ENCODE measurements around the gene CAVIN1. TPM values are rescaled to one million over a fixed set of nuclear protein-coding genes. Genes with fewer than 3 reads are reported as not detected.
A peak's percentile ranks its signal among the peaks of the same experiment; 100 is the strongest.
"Not testable (repeated sequence)": the region's sequence is repeated elsewhere in the genome, so short reads cannot be mapped to it uniquely, and the experiment has no call there.

CAVIN1 gene, protein sequence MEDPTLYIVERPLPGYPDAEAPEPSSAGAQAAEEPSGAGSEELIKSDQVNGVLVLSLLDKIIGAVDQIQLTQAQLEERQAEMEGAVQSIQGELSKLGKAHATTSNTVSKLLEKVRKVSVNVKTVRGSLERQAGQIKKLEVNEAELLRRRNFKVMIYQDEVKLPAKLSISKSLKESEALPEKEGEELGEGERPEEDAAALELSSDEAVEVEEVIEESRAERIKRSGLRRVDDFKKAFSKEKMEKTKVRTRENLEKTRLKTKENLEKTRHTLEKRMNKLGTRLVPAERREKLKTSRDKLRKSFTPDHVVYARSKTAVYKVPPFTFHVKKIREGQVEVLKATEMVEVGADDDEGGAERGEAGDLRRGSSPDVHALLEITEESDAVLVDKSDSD
- total RNA-seq, result 1 to 10 TPM in 1 of 2 donors, under 1 TPM in 1; 0.11 to 9.4 TPM

DNA sequence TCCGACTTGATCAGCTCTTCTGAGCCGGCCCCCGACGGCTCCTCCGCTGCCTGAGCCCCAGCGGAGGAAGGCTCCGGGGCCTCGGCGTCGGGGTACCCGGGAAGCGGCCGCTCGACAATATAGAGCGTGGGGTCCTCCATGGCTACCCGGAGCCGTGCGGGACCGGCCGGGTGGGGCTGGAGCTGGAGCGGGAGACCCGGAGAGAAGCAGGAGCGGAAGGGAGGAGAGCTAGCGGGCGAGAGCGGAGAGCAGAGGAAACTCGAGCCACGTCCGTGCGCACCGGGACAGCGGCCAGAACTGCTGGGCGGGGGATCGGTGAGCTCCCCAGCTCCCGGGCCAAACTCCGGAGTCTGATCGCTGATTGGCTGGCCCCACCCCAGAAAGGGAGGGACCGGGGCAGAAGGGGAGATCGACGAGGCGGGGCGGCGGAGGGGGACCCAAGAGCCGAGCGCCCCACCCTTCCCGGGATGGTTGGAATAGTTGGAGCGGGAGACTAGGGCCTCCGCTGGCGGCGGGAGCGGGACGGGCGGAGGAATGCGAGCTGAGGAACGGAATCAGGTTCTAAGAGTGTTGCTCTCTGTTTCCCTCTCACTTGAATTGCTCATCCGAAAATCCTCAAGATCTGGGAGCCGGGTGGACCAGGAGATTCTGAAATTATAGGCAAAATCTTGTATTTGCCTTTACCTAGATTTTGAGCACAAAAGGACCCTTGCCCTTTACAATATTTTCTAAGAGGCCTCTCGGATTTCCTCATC, at the start of gene CAVIN1:
Gene CAVIN1, minus strand, starts transcription at position 299 of the 755 bp plus-strand sequence. Its CDS starts 159 bp downstream, at position 140.
- DNase-seq (ENCODE audit: low spot score in 2 of 2) (peak in 1 of 2 donors; percentile 51), ATAC-seq (peak; percentile 35 to 77)
- no peaks in the 10 kb centered on the region for H3K9me3 Mint-ChIP-seq
- no peak within 1 kb of the TSS for H3K27ac Mint-ChIP-seq
- H3K36me3 Mint-ChIP-seq, result no peaks in the 10 kb centered on the region

DNA sequence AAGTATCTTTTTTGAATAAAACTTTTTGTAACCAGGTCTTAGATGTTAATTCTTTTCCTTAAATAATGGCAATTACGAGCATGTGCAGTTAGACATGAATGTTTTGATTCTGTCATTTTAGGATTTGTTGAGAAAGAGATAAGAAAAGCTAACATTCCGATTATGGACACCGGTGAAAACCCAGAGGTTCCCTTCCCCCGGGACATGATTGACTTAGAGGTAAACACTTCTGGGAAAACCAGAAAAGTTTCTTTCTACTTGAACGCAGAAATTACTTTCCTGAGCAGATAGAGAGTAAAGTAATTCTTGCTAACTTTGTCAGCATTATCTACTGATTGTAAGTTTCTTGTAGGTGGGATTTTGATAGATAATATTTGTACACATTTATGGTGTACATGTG, 44.8 kb upstream of the CAVIN1 start:
- H3K36me3 Mint-ChIP-seq, result no peaks in the 10 kb centered on the region
- H3K9me3 Mint-ChIP-seq, result no peaks in the 10 kb centered on the region
- no peak overlapping the region for H3K27ac Mint-ChIP-seq
- DNase-seq (ENCODE audit: low spot score in 2 of 2), result no peak
- ATAC-seq, result no peak

DNA sequence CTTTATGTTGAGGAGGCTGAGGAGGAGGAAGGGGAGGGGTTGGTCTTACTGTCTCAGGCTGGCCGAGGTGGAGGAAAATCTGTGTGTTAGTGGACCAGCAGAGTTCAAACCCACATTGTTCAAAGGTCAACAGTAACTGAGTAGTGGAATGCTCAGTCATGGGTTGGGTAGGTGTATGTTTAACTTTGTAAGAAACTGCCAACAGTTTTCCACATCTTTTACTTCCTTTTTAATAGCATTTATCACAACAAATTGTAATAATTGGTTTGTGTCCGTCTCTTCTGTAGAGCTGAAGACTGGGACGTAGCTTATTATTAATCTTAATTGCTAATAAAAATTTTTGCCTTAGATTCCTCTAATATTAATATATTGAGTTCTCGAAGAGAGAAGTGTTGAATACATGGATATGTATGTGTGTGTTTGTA, 40.9 kb upstream of the CAVIN1 start:
- Mint-ChIP-seq H3K36me3 (peaks cover 0 to 2% of the 10 kb centered on the region in 2 donors), H3K9me3 (no peaks in the 10 kb centered on the region), H3K27ac (no peak overlapping the region)
- DNase-seq (ENCODE audit: low spot score in 2 of 2), result no peak
- ATAC-seq, result no peak

DNA sequence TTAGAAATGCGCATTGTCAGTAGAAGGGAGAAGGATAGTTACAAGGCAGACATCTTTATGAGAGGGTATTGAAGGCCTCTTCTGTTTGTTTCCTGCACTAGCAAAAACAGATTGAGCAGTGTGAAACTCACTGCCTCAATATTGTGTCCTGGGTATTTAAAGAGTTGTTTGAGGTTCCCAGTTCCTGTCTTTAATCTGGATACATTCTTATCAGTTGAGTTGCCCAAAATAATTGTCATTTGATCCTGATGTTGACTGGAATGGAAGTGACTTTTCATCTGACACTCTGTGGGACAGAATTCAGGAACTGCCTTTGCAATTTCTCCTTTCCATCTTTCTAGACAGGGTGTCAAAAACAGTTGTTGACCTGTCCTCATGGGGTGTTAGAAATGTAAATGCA, 37.3 kb upstream of the CAVIN1 start:
- DNase-seq (ENCODE audit: low spot score in 2 of 2) (no peak), ATAC-seq (no peak)
- Mint-ChIP-seq H3K36me3 (peaks cover 0 to 5% of the 10 kb centered on the region in 2 donors), H3K27ac (no peak overlapping the region), H3K9me3 (no peaks in the 10 kb centered on the region)

DNA sequence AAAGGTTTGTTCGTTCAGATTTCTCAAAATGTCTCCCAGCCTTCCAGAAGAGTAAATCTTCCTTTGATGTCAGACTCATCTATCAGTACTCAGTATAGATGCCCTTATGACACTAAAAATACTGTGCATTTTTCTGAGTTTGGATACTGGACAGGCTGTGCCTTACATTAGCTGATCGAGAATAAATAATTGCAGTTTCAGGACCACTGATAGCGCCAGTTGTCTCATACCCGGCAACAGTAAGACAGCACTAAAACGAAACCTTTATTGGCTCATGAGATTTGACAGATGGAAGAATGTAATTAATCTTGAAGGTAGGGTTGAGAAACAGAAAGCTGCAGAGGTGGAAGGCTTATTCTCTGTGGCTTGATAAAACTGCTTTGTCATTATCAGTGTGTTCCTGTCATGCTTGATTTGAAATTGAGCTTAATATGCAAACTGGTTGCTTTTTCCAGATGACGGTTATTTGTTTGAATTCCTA, 36.8 kb upstream of the CAVIN1 start:
- H3K27ac Mint-ChIP-seq, result peak overlapping the region in 1 of 2 donors; percentile 98
- DNase-seq (ENCODE audit: low spot score in 2 of 2), result peak in 1 of 2 donors; percentile 20

DNA sequence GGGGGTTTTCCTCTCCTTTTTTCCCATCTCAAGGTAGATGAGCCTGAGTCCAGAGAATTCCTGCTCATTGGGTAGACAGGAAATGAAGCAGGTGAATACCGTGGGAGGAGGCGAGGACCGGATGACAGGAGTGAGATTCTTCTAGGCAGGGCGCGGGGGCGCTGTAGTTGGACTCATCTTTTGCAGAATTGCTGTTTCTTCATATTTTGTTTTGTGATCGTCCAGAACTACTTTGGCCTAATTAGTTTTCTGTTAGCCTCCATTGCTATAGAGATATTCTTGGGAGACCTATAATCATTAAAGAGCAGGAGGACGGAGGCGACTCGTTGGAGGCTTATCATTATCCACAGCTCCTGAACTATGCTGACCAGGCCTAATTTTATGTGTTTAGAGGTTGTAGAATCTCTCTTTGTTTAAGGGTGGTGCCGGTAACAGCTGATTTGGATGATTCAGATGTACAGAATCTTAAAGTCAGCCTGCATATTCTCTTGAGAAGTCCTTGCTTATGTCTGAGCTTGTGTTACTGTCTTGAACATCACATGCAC, 36.3 kb upstream of the CAVIN1 start:
- Mint-ChIP-seq H3K27ac (peak overlapping the region; percentile 95 to 98), H3K9me3 (no peaks in the 10 kb centered on the region), H3K36me3 (peaks cover 0 to 5% of the 10 kb centered on the region in 2 donors)
- DNase-seq (ENCODE audit: low spot score in 2 of 2), result peak; percentile 23 to 58
- ATAC-seq, result peak in 1 of 2 donors; percentile 49

More for the DNA sequence above, 36.8 kb upstream of the CAVIN1 start:
- Mint-ChIP-seq H3K36me3 (peaks cover 0 to 5% of the 10 kb centered on the region in 2 donors), H3K9me3 (no peaks in the 10 kb centered on the region)
- peak in 1 of 2 donors; percentile 46 for ATAC-seq

DNA sequence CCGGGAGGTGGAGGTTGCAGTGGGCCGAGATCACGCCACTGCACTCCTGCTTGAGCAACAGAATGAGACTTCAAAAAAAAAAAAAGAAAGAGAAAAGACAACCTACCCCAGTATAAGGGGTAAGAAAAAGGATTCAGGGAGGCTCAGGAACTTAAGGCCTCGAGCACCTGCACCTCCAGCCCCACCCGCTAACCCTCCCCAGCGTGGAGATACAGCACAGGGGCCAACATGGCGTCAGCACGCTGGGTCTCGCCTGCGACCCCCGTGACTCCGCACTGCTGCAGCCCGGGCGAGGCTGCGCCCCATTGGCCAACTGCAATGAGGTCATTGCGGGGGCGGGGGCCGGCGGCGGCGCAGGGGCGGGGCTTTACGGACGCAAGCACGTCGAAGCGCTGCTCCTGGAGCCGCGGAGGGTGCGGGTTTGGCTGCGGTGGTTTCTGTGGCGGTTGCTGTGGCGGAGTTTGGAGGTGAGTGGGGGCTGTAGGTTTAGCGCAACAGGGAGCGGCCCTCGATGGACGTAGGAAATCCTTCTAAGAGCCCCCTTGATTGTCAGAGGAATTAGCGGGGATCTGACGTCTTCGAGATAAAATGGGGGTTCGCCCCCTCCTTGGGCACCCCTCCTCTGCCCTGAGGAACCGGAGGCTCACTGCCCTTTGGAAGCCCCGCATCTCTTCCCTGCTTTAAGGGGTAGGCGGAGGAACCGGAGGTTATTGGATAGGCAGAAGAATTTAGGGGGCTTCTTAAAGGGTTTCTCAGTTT, 35.6 kb upstream of the CAVIN1 start, which contains the start of gene ATP6V0A1:
Gene ATP6V0A1, plus strand, starts transcription at position 382 of the 759 bp plus-strand sequence. CDS start 2,017 bp downstream, outside the sequence.
- ATAC-seq, result peak; percentile 93 to 95
- H3K36me3 Mint-ChIP-seq, result peaks cover 0 to 5% of the 10 kb centered on the region in 2 donors
- H3K9me3 Mint-ChIP-seq, result no peaks in the 10 kb centered on the region
- peak; percentile 88 to 93 for DNase-seq (ENCODE audit: low spot score in 2 of 2)
- H3K27ac Mint-ChIP-seq, result peak within 1 kb of the TSS; percentile 95 to 98

DNA sequence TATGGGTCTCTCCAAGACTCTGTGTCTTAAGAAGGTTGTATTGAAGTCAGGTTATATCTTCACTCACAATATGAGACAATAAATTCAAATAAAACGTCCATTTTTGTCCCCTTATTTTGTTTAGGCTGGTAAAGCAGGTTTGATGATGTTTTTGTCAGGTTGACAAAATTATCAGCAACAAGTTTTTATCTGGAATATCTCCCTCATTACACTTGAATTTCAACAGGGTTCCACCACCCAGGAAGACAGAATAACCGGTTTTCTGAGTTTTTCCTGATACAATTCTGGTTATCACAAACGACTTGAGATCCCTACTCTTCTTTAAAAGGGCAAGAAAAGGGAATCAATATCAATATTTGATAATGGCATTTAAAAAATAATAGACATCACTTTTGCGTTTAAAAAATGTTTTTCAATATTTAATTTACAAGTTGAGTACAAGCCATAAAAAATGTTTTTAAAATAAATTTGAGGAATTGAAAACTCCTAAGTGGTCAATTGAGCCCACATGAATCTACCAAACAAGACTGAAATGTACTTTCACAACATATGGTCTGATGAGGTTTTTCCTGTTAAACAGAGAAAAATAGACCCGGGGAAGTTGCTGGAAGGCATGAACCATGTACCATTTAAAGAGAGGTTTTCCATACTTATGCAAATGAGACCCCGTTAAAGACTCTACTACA, 34.2 kb upstream of the CAVIN1 start:
- peak overlapping the region in 1 of 2 donors; percentile 98 for H3K27ac Mint-ChIP-seq
- H3K36me3 Mint-ChIP-seq, result peaks cover 0 to 5% of the 10 kb centered on the region in 2 donors
- H3K9me3 Mint-ChIP-seq, result no peaks in the 10 kb centered on the region
- DNase-seq (ENCODE audit: low spot score in 2 of 2) (no peak), ATAC-seq (no peak)

DNA sequence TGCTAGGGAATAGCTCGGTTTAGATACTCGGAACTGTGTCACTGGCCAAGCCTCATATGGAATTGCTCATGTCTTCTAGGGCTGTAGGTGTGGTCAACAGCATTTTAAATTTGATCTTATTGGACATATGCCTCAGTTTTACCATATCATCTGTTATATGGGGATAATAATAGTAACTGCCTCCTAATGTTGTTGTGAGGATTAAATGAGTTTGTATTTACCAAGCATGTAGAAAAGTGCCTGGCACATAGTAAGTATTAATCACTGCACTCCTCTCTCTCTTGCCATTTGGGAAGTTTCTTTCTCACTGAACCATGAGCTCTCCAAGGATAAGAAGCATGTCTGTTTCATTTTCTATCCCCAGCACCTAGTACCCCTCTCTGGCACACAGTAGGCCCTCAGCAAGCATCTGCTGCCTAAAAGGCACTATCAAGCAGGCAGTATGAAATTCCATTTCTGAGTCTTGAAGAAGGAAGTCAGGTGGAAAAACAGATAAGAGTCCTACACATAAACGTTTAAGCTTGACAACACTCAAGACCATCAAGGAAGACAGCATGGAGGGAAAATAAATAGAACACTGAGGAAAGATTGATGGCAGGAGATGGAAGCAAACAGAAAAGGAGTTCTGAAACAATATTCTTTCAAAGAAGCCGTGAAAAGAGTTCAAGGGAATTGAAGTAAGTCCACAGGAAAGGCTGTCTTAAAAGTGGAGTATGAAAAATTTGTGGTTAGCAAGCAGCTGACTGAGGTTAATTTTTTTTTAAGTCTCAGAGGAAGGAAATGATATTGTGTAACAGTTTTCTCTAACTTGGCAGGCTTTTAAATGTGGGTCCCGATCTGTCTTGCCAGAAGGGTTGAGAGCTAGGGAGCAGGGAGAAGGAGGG, 33.4 kb upstream of the CAVIN1 start:
- ATAC-seq, result no peak
- peaks cover 0 to 5% of the 10 kb centered on the region in 2 donors for H3K36me3 Mint-ChIP-seq
- peak overlapping the region; percentile 16 to 98 for H3K27ac Mint-ChIP-seq
- no peaks in the 10 kb centered on the region for H3K9me3 Mint-ChIP-seq
- no peak for DNase-seq (ENCODE audit: low spot score in 2 of 2)

DNA sequence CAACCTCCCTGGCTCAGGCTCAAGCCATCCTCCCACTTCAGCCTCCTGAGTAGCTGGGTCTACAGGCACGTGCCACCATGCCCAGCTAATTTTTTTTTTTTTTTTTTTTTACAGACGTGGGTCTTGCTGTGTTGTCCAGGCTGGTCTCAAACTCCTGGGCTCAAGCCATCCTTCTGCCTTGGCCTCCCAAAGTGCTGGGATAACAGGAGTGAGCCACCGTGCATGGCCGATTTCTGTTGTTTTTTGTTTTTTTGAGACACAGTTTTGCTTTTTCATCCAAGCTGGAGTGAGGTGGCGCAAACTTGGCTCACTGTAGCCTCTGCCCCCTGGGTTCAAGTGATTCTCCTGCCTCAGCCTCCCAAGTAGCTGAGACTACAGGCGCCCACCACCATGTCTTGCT, 31.9 kb upstream of the CAVIN1 start:
- H3K27ac Mint-ChIP-seq; ATAC-seq; DNase-seq (ENCODE audit: low spot score in 2 of 2); H3K9me3 Mint-ChIP-seq; H3K36me3 Mint-ChIP-seq: not testable (repeated sequence)

DNA sequence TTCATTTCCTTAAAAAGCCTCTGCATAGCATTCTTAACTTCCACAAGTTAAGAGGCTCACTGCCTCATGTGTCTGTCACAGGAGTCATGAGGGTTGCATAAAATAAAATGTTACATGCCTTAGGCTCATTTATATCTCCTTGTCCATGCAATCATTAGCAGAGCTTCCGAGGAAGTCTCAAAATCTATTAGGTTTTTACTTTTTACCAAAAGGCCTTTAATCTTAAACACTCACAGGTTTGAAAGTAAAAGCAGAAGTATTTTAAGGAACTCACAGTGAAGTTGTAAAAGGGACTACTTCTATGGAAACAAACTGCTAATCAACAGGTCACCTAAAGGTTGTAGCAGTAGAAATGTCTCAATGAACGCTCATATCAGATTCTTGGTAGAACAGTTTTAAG, 30.4 kb upstream of the CAVIN1 start:
- ATAC-seq (no peak), DNase-seq (ENCODE audit: low spot score in 2 of 2) (no peak)
- no peaks in the 10 kb centered on the region for H3K9me3 Mint-ChIP-seq
- H3K36me3 Mint-ChIP-seq, result no peaks in the 10 kb centered on the region
- H3K27ac Mint-ChIP-seq, result no peak overlapping the region

DNA sequence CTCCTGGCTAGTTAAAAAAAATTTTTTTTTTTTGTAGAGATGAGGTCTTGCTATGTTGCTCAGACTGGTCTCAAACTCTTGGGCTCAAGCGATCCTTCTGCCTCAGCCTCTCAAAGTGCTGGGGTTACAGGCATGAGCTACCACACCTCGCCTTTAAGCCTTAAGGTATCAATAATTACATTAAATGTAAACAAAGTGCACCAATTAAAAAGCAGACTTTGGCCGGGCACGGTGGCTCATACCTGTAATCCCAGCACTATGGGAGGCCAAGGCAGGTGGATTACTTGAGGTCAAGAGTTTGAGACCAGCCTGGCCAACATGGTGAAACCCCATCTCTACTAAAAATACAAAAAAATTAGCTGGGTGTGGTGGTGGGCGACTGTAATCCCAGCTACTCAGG, 28.2 kb upstream of the CAVIN1 start:
- ATAC-seq; H3K36me3 Mint-ChIP-seq; H3K27ac Mint-ChIP-seq; DNase-seq (ENCODE audit: low spot score in 2 of 2); H3K9me3 Mint-ChIP-seq: not testable (repeated sequence)

DNA sequence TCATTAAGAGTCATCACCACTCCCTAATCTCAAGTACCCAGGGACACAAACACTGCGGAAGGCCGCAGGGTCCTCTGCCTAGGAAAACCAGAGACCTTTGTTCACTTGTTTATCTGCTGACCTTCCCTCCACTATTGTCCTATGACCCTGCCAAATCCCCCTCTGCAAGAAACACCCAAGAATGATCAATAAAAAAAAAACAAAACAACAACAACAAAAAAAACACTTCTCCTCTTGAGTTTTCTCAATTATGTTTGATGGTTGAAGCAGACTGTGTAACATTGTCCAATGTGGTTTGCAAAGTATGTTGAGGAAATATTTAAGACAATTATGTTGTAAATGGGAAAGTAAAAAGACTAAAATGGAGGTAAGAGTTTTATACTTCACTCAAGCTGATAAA, 26.8 kb upstream of the CAVIN1 start:
- not testable (repeated sequence) for H3K9me3 Mint-ChIP-seq; H3K36me3 Mint-ChIP-seq; H3K27ac Mint-ChIP-seq; ATAC-seq; DNase-seq (ENCODE audit: low spot score in 2 of 2)

DNA sequence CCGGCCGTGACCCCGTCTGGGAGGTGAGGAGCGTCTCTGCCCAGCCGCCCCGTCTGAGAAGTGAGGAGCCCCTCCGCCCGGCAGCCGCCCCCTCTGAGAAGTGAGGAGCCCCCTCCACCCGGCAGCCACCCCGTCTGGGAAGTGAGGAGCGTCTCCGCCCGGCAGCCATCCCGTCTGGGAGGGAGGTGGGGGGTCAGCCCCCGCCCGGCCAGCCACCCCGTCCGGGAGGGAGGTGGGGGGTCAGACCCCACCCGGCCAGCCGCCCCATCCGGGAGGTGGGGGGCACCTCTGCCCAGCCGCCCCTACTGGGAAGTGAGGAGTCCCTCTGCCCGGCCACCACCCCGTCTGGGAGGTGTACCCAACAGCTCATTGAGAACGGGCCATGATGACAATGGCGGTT, 26.1 kb upstream of the CAVIN1 start:
- not testable (repeated sequence) for H3K36me3 Mint-ChIP-seq, H3K9me3 Mint-ChIP-seq, H3K27ac Mint-ChIP-seq

DNA sequence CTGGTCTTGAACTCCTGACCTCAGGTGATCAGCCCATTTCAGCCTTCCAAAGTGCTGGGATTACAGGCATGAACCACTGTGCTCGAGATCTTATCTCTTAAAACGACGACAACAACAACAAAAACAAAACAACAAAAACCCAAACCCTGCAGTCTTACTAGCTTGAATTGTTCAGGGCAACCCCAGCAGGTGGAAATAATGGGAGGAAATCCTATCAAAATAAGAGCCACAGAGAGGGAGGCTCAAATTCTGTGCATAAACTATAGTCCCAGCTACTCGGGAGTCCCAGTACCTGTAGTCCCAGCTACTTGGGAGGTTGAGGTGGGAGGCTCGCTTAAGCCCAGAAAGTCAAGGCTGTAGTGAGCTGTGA, 19.1 kb upstream of the CAVIN1 start:
- DNase-seq (ENCODE audit: low spot score in 2 of 2), result no peak
- Mint-ChIP-seq H3K36me3 (no peaks in the 10 kb centered on the region), H3K9me3 (no peaks in the 10 kb centered on the region), H3K27ac (no peak overlapping the region)
- ATAC-seq, result no peak

More for the DNA sequence above, 26.1 kb upstream of the CAVIN1 start:
- not testable (repeated sequence) for ATAC-seq; DNase-seq (ENCODE audit: low spot score in 2 of 2)
